ENCODE measurements around the gene SLC5A9.
"Not testable (repeated sequence)": the region's sequence is repeated elsewhere in the genome, so short reads cannot be mapped to it uniquely, and the experiment has no call there.

The SLC5A9 gene

GRCh38 chr1:48236716-48237470 is 14.4 kb downstream of the SLC5A9 start:
- DNase-seq (ENCODE audit: low read depth, low spot score): peak; percentile 28

GRCh38 chr1:48242141-48242736 is 19.7 kb downstream of the SLC5A9 start:
- DNase-seq (ENCODE audit: low read depth, low spot score): no peak

GRCh38 chr1:48245106-48245505 is 22.6 kb downstream of the SLC5A9 start:
- no peak for DNase-seq (ENCODE audit: low read depth, low spot score)

DNA sequence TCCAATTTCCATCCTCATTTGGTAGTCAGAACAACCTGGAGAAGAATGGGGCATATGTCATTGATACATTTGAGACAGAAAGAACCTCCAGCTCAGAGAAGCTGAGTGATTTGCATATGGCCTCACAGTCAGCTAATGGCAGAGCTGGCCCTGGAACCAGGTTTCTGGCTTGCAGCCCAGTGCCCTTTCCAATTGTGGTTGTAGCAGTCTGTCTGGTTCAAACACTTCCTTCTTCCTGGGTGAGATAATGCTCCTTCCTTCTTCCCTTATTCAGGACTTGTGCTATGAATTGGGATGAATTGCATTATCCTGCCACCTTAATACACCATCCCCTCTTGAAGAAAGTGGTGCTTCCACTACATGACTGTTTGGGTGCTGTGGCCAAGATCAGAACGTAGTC is 24.2 kb downstream of the SLC5A9 start:
- no peak for DNase-seq (ENCODE audit: low read depth, low spot score)

DNA sequence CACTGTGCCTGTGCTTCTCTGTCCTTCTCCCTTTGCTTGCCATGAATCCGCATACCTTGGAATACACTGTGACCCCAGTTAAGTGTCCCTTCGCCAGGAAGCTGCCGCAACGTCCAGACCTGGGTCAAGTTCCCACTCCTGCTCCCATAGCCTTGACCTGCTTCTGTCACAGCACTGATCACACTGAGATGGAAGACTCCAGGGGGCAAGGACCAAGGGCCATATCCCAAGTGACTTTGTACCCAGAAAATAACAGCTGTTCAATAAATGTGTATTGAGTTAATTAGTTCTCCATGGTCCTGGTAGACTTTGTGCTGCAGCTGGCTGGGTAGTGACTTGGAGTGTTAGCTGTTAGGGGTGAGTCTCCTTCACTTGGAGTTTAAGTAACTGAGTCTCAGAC is 25.8 kb downstream of the SLC5A9 start:
- DNase-seq (ENCODE audit: low read depth, low spot score): no peak

- DNase-seq (ENCODE audit: low read depth, low spot score): peak; percentile 3
Observed at GRCh38 chr1:48249868-48250267, 27.4 kb downstream of the SLC5A9 start.

DNA sequence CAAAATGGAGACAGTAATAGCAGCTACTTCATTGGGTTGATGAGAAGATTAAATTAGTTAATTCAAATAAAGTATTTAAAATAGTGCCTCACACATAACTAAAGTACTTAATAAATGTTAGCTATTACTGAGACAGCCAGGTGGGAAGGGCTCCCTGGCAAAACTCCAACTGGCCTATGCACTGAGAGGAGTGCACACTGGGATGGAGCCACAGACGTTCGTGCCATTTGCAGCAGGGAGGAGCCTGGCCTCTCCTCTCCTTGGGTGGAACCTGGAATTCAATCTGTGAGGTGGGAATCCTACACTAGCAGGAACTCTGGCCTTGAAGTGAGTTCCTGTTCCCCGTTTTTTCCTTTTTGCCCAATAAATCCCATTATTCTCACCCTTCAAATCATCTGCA is 28.1 kb downstream of the SLC5A9 start:
- no peak for DNase-seq (ENCODE audit: low read depth, low spot score)

DNA sequence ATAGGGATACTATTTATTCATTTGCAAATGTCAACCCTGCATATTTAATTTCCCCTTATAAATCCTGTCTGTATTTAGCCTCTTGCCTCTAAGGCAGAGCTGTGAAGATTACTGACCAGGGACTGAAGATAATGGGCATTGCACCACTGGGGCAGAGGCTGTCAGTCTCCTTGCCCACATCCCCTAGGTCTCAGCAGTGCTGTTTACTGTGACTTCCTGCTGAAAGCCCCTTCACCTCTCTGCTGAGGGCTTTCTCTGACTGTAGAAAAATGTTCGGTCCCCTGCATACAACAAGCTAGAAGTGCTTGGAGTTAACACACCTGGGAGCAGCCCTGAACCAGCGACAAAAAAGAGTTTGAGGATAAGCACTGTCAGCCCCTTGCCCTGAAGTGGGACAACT is 28.8 kb downstream of the SLC5A9 start:
- DNase-seq (ENCODE audit: low read depth, low spot score): no peak

- DNase-seq (ENCODE audit: low read depth, low spot score): no peak
Observed at GRCh38 chr1:48251821-48252220, 29.3 kb downstream of the SLC5A9 start.

GRCh38 chr1:48254254-48254653 is 31.7 kb downstream of the SLC5A9 start:
- DNase-seq (ENCODE audit: low read depth, low spot score): no peak

GRCh38 chr1:48258106-48258505 is 35.6 kb downstream of the SLC5A9 start:
- no peak for DNase-seq (ENCODE audit: low read depth, low spot score)

- DNase-seq (ENCODE audit: low read depth, low spot score): no peak
Observed at GRCh38 chr1:48261881-48262400, 39.4 kb downstream of the SLC5A9 start.

DNA sequence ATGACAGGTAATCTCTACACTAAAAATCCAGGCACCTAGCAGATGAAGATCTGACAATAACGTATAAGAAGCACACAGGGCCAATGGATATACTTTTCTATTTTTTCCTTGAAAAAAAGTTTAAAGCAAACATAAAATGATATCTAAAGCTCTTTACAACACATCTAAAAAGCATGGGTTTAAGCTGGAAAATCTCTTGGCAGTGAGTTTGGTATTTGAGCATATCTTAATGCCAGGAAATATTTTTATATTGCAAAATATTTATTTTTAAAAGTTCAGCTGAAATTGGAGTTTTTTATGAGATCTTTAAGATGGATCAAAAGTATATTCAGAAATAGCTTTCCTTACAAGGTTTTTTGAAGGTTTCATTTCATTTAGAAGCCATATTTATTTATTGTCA is 40.5 kb downstream of the SLC5A9 start:
- DNase-seq (ENCODE audit: low read depth, low spot score): no peak

DNA sequence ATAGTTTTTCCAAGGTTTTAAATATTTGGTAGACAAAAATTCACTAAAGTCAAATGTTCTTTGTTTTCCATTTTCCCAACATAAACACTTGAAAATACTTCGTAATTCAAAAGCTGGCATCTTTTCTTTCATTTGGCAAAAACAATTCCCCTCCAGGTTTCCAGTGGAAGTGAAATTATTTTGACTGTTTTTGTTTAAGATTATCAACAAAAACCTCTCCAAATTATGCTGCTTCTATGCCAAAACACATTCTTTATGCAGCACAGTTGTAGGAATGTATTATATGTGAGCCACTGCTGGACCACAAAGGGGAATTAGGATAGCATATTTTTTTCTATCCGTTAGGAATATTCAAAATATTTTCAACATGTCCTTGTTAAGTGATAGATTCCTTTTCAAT is 44.1 kb downstream of the SLC5A9 start:
- no peak for DNase-seq (ENCODE audit: low read depth, low spot score)

DNA sequence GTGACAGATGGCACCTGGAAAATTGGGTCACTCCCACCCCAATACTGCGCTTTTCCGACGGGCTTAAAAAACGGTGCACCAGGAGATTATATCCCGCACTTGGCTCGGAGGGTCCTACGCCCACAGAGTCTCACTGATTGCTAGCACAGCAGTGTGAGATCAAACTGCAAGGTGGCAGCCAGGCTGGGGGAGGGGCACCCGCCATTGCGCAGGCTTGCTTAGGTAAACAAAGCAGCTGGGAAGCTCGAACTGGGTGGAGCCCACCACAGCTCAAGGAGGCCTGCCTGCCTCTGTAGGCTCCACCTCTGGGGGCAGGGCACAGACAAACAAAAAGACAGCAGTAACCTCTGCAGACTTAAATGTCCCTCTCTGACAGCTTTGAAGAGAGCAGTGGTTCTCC is 54.9 kb downstream of the SLC5A9 start:
- not testable (repeated sequence) for DNase-seq (ENCODE audit: low read depth, low spot score)

DNA sequence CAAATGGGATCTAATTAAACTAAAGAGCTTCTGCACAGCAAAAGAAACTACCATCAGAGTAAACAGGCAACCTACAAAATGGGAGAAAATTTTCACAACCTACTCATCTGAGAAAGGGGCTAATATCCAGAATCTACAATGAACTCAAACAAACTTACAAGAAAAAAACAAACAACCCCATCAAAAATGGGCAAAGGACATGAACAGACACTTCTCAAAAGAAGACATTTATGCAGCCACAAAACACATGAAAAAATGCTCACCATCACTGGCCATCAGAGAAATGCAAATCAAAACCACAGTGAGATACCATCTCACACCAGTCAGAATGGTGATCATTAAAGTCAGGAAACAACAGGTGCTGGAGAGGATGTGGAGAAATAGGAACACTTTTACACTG is 59.8 kb downstream of the SLC5A9 start:
- not testable (repeated sequence) for DNase-seq (ENCODE audit: low read depth, low spot score)

GRCh38 chr1:48284696-48285420 is 62.3 kb downstream of the SLC5A9 start:
- DNase-seq (ENCODE audit: low read depth, low spot score): not testable (repeated sequence)

GRCh38 chr1:48285525-48285924 is 63.0 kb downstream of the SLC5A9 start:
- no peak for DNase-seq (ENCODE audit: low read depth, low spot score)

GRCh38 chr1:48291421-48291820 is 68.9 kb downstream of the SLC5A9 start:
- DNase-seq (ENCODE audit: low read depth, low spot score): no peak

- DNase-seq (ENCODE audit: low read depth, low spot score): no peak
Observed at GRCh38 chr1:48292706-48293105, 70.2 kb downstream of the SLC5A9 start.

GRCh38 chr1:48294094-48294493 is 71.6 kb downstream of the SLC5A9 start:
- not testable (repeated sequence) for DNase-seq (ENCODE audit: low read depth, low spot score)

- no peak for DNase-seq (ENCODE audit: low read depth, low spot score)
Observed at GRCh38 chr1:48294656-48295055, 72.1 kb downstream of the SLC5A9 start.
